Activated naive CD4-positive, alpha-beta T cell treated with anti-CD3 and anti-CD28 coated beads, Interleukin-2, amount 10 ng/mL, durations not matched to agents 7 days and 5 days (primary cell): ENCODE data around the gene OSCP1.

Source experiments
- CTCF ChIA-PET: fragments of 350-600 bp; sonication (Branson Sonifier 250); formaldehyde crosslinking; loops from one replicate; lab custom pipeline; 2021; ENCODE audit warnings: antibody characterized with exemption; lab: Charles Lee
- DNase-seq: peaks from one replicate; pipeline ENCODE4 v3.0.0-alpha.2; 2020
- H3K27ac Mint-ChIP-seq: one replicate; pipeline ENCODE4 v1.8.0; 2021; ENCODE audit warnings: mild to moderate bottlenecking, moderate library complexity, mixed read lengths
- H3K27me3 Mint-ChIP-seq: one replicate; pipeline ENCODE4 v1.8.0; 2021; ENCODE audit warnings: mild to moderate bottlenecking, mixed read lengths
- H3K36me3 Mint-ChIP-seq: one replicate; pipeline ENCODE4 v1.8.0; 2021; ENCODE audit warnings: mixed read lengths
- H3K4me1 Mint-ChIP-seq: one replicate; pipeline ENCODE4 v1.8.0; 2021; ENCODE audit warnings: mixed read lengths
- H3K4me3 Mint-ChIP-seq: one replicate; pipeline ENCODE4 v1.8.0; 2021; ENCODE audit warnings: mild to moderate bottlenecking, moderate library complexity, mixed read lengths
- H3K9me3 Mint-ChIP-seq: one replicate; pipeline ENCODE4 v1.8.0; 2021; ENCODE audit warnings: mixed read lengths

The OSCP1 gene

GRCh38 chr1:36420409-36420808 is 29.8 kb downstream of the OSCP1 start:
- H3K27ac Mint-ChIP-seq, result peak overlapping the region; percentile 67
- H3K9me3 Mint-ChIP-seq, result no peaks in the 10 kb centered on the region
- H3K4me3 Mint-ChIP-seq, result peak overlapping the region; percentile 44
- peaks cover 18% of the 10 kb centered on the region for H3K4me1 Mint-ChIP-seq
- CTCF ChIA-PET, result interaction anchor here (0.7 to 2.6 kb wide), 13 partner anchors 33 to 323 kb away, joined by 3 to 42 read pairs (median 5); partner anchors contain the start of genes EVA1B, SH3D21 and TRAPPC3
- DNase-seq, result no peak
- H3K27me3 Mint-ChIP-seq, result no peaks in the 10 kb centered on the region
- no peaks in the 10 kb centered on the region for H3K36me3 Mint-ChIP-seq

GRCh38 chr1:36419569-36419968 is 30.7 kb downstream of the OSCP1 start:
- Mint-ChIP-seq H3K27ac (no peak overlapping the region), H3K4me1 (peaks cover 18% of the 10 kb centered on the region), H3K36me3 (no peaks in the 10 kb centered on the region), H3K4me3 (no peak overlapping the region), H3K9me3 (no peaks in the 10 kb centered on the region), H3K27me3 (no peaks in the 10 kb centered on the region)
- CTCF ChIA-PET, result interaction anchor here (0.7 to 2.6 kb wide), 12 partner anchors 47 to 322 kb away, joined by 3 to 42 read pairs (median 5); partner anchors contain the start of genes SH3D21 and TRAPPC3
- no peak for DNase-seq

GRCh38 chr1:36419140-36419539 is 31.1 kb downstream of the OSCP1 start:
- peaks cover 18% of the 10 kb centered on the region for H3K4me1 Mint-ChIP-seq
- no peak overlapping the region for H3K27ac Mint-ChIP-seq

GRCh38 chr1:36417931-36418330 is 32.3 kb downstream of the OSCP1 start:
- no peak overlapping the region for H3K27ac Mint-ChIP-seq
- no peaks in the 10 kb centered on the region for H3K36me3 Mint-ChIP-seq
- peaks cover 24% of the 10 kb centered on the region for H3K4me1 Mint-ChIP-seq
- H3K27me3 Mint-ChIP-seq, result no peaks in the 10 kb centered on the region
- no peak for DNase-seq
- CTCF ChIA-PET, result interaction anchor here (0.6 to 2.2 kb wide), 4 partner anchors 33 to 132 kb away, joined by 3 to 5 read pairs (median 4); no protein-coding TSS in a partner anchor
- H3K9me3 Mint-ChIP-seq, result no peaks in the 10 kb centered on the region
- H3K4me3 Mint-ChIP-seq, result no peak overlapping the region

More at GRCh38 chr1:36419140-36419539, 31.1 kb downstream of the OSCP1 start:
- Mint-ChIP-seq H3K36me3 (no peaks in the 10 kb centered on the region), H3K9me3 (no peaks in the 10 kb centered on the region), H3K27me3 (no peaks in the 10 kb centered on the region), H3K4me3 (no peak overlapping the region)
- CTCF ChIA-PET, result interaction anchor here (0.8 to 2.6 kb wide), 7 partner anchors 51 to 270 kb away, joined by 3 to 42 read pairs (median 7); partner anchors contain the start of gene TRAPPC3
- DNase-seq, result no peak

- peaks cover 6% of the 10 kb centered on the region for H3K36me3 Mint-ChIP-seq
- no peaks in the 10 kb centered on the region for H3K27me3 Mint-ChIP-seq
- no peak overlapping the region for H3K27ac Mint-ChIP-seq
- CTCF ChIA-PET, result interaction anchor here (0.9 kb wide), 1 partner anchor 73 kb away, joined by 3 read pairs; no protein-coding TSS in a partner anchor
- H3K4me1 Mint-ChIP-seq, result peaks cover 36% of the 10 kb centered on the region
- no peak for DNase-seq
- no peak overlapping the region for H3K4me3 Mint-ChIP-seq
- H3K9me3 Mint-ChIP-seq, result peaks cover 6% of the 10 kb centered on the region
Measured at GRCh38 chr1:36415661-36416326, 34.5 kb downstream of the OSCP1 start.

GRCh38 chr1:36414384-36414783 is 35.9 kb downstream of the OSCP1 start:
- no peak overlapping the region for H3K27ac Mint-ChIP-seq

GRCh38 chr1:36411674-36412648 is 38.3 kb downstream of the OSCP1 start:
- Mint-ChIP-seq H3K4me3 (no peak overlapping the region), H3K36me3 (peaks cover 6% of the 10 kb centered on the region), H3K27me3 (peaks cover 4% of the 10 kb centered on the region), H3K9me3 (peaks cover 6% of the 10 kb centered on the region), H3K27ac (peak overlapping the region; percentile 88), H3K4me1 (peaks cover 25% of the 10 kb centered on the region)
- peak; percentile 70 for DNase-seq
- CTCF ChIA-PET, result interaction anchor here (0.6 to 4.2 kb wide), 13 partner anchors 9 to 301 kb away, joined by 3 to 27 read pairs (median 4); partner anchors contain the start of genes LSM10, STK40 and TRAPPC3

More at GRCh38 chr1:36414384-36414783, 35.9 kb downstream of the OSCP1 start:
- peaks cover under 1% of the 10 kb centered on the region for H3K27me3 Mint-ChIP-seq
- CTCF ChIA-PET, result interaction anchor here (1.7 to 4.2 kb wide), 3 partner anchors 37 to 73 kb away, joined by 5 to 27 read pairs (median 6); no protein-coding TSS in a partner anchor
- H3K4me3 Mint-ChIP-seq, result no peak overlapping the region
- peaks cover 25% of the 10 kb centered on the region for H3K4me1 Mint-ChIP-seq
- DNase-seq, result no peak
- H3K9me3 Mint-ChIP-seq, result peaks cover 6% of the 10 kb centered on the region
- peaks cover 6% of the 10 kb centered on the region for H3K36me3 Mint-ChIP-seq

- Mint-ChIP-seq H3K4me3 (no peak overlapping the region), H3K27ac (no peak overlapping the region), H3K4me1 (peaks cover 30% of the 10 kb centered on the region)
Measured at GRCh38 chr1:36408479-36408878, 41.8 kb downstream of the OSCP1 start.

GRCh38 chr1:36406440-36406839 is 43.8 kb downstream of the OSCP1 start:
- Mint-ChIP-seq H3K4me1 (peaks cover 12% of the 10 kb centered on the region), H3K27ac (no peak overlapping the region), H3K4me3 (no peak overlapping the region), H3K9me3 (peaks cover 2% of the 10 kb centered on the region), H3K36me3 (peaks cover 2% of the 10 kb centered on the region), H3K27me3 (peaks cover 16% of the 10 kb centered on the region)
- DNase-seq, result no peak
- CTCF ChIA-PET, result interaction anchor here (0.7 kb wide), 1 partner anchor 60 kb away, joined by 3 read pairs; no protein-coding TSS in a partner anchor

More at GRCh38 chr1:36408479-36408878, 41.8 kb downstream of the OSCP1 start:
- no peak for DNase-seq
- H3K36me3 Mint-ChIP-seq, result peaks cover 6% of the 10 kb centered on the region
- peaks cover 6% of the 10 kb centered on the region for H3K9me3 Mint-ChIP-seq
- peaks cover 16% of the 10 kb centered on the region for H3K27me3 Mint-ChIP-seq
- CTCF ChIA-PET, result interaction anchor here (1.3 kb wide), 1 partner anchor 108 kb away, joined by 4 read pairs; no protein-coding TSS in a partner anchor

- Mint-ChIP-seq H3K27me3 (peaks cover 12% of the 10 kb centered on the region), H3K4me3 (no peak overlapping the region), H3K9me3 (peaks cover 2% of the 10 kb centered on the region), H3K27ac (no peak overlapping the region), H3K36me3 (peaks cover 2% of the 10 kb centered on the region), H3K4me1 (peaks cover 22% of the 10 kb centered on the region)
- DNase-seq, result no peak
- CTCF ChIA-PET, result interaction anchor here (1.0 kb wide), 1 partner anchor 10 kb away, joined by 4 read pairs; no protein-coding TSS in a partner anchor
Measured at GRCh38 chr1:36402504-36402890, 47.8 kb downstream of the OSCP1 start.

GRCh38 chr1:36401602-36402503 is 48.4 kb downstream of the OSCP1 start:
- Mint-ChIP-seq H3K4me1 (peaks cover 27% of the 10 kb centered on the region), H3K27me3 (peaks cover 12% of the 10 kb centered on the region), H3K9me3 (peaks cover 2% of the 10 kb centered on the region), H3K36me3 (peaks cover 6% of the 10 kb centered on the region), H3K27ac (no peak overlapping the region), H3K4me3 (no peak overlapping the region)
- no peak for DNase-seq
- CTCF ChIA-PET, result interaction anchor here (1.0 kb wide), 1 partner anchor 11 kb away, joined by 4 read pairs; no protein-coding TSS in a partner anchor

GRCh38 chr1:36400825-36401601 is 49.2 kb downstream of the OSCP1 start:
- Mint-ChIP-seq H3K36me3 (peaks cover 9% of the 10 kb centered on the region), H3K27ac (peak overlapping the region; percentile 24), H3K27me3 (peaks cover 5% of the 10 kb centered on the region), H3K4me1 (peaks cover 31% of the 10 kb centered on the region), H3K9me3 (peaks cover 2% of the 10 kb centered on the region), H3K4me3 (no peak overlapping the region)
- DNase-seq, result peak; percentile 49
- CTCF ChIA-PET, result no interaction called here
